Measurements from ENCODE around the gene OPTN. TPM values are rescaled to one million over a fixed set of nuclear protein-coding genes. Genes with fewer than 3 reads are reported as not detected.
"Not testable (repeated sequence)": the region's sequence is repeated elsewhere in the genome, so short reads cannot be mapped to it uniquely, and the experiment has no call there.

The OPTN gene
- total and polyA plus RNA-seq, 7 donors = 113 to 561 (median 390) TPM

DNA sequence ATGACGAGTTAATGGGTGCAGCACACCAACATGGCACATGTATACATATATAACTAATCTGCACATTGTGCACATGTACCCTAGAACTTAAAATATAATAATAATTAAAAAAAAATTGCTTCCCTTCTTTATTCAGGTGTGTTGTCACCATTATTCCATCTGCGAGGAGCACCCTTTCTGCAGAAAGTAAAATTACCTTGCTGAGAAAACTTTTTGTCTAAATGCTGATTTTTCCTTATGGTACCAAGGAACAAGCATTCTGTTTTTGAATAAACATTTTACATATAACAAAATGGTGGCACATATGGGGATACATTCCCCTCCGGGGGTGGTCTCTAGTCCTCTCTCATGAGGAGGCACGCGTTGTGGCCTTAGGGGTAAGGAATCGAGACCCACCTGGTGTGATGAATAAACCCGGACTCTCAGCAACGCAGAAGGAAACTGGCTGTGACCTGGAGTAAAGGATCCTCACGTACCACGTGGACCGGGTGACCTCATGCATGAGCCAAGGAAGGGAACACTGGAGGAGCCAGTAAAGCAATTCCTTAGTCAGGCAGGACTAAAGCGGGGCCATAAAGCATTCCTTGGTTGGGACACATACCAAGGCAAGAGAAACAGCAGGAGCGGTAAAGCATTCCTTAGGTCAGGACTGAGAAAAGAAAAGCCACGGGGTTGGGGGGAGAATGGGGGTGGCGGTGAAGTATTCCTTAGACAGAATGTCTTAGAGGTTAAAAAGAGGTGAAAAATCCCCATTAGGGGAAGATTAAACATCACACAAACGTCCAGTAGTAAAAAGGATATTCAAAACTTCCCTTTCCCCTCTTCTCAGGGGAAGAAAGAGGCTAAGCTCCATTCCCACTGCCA, 20.8 kb upstream of the OPTN start:
- intact Hi-C loops (cut with DNase I) = loop anchor here in 1 of 2 donors (10.0 kb wide), 1 partner anchor 294 kb away; no protein-coding TSS in a partner anchor
- Histone ChIP-seq H3K4me1 (no peaks in the 10 kb centered on the region), H3K36me3 (ENCODE audit: insufficient read depth in 1 of 2, low read depth in 1 of 2) (no peaks in the 10 kb centered on the region), H3K9me3 (peaks cover 16% of the 10 kb centered on the region), H3K4me3 (no peak overlapping the region), H3K27me3 (ENCODE audit: insufficient read depth in 3 of 3, low read length in 2 of 3) (peaks cover 0 to 12% (median 0%) of the 10 kb centered on the region in 3 donors), H3K27ac (no peak overlapping the region)
- TF ChIP-seq, protein P1, sequence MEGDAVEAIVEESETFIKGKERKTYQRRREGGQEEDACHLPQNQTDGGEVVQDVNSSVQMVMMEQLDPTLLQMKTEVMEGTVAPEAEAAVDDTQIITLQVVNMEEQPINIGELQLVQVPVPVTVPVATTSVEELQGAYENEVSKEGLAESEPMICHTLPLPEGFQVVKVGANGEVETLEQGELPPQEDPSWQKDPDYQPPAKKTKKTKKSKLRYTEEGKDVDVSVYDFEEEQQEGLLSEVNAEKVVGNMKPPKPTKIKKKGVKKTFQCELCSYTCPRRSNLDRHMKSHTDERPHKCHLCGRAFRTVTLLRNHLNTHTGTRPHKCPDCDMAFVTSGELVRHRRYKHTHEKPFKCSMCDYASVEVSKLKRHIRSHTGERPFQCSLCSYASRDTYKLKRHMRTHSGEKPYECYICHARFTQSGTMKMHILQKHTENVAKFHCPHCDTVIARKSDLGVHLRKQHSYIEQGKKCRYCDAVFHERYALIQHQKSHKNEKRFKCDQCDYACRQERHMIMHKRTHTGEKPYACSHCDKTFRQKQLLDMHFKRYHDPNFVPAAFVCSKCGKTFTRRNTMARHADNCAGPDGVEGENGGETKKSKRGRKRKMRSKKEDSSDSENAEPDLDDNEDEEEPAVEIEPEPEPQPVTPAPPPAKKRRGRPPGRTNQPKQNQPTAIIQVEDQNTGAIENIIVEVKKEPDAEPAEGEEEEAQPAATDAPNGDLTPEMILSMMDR (IDR thresholded peaks at IDR 0.05) = no peak
- ATAC-seq = no peak
- WGBS, 3 donors = 80 to 87% (median 82%) methylated on average over 16 of the region's 16 CpGs
- DNase-seq = no peak

DNA sequence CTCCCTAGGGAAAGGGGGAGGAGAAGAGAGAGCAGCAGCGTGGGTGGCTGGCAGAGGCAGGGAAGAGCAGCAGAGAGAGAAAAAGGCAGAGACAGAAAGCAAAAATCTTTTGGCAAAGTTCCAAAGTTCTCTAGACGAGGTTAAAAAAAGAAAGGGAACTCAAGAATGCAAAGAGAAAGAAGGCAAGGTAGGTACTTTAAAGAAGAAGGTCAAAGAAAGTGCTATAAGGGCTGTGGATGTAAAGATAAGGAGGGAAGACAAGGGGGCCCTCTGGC, 20.2 kb upstream of the OPTN start:
- H3K36me3 ChIP-seq (ENCODE audit: insufficient read depth in 1 of 2, low read depth in 1 of 2) = no peaks in the 10 kb centered on the region
- TF ChIP-seq, protein P1 (IDR thresholded peaks at IDR 0.05) = no peak
- peaks cover 0 to 12% (median 0%) of the 10 kb centered on the region in 3 donors for H3K27me3 ChIP-seq (ENCODE audit: insufficient read depth in 3 of 3, low read length in 2 of 3)
- no peak for ATAC-seq
- no peaks in the 10 kb centered on the region for H3K4me1 ChIP-seq
- H3K4me3 ChIP-seq = no peak overlapping the region
- no peak for DNase-seq
- H3K27ac ChIP-seq = no peak overlapping the region
- intact Hi-C loops (cut with DNase I) = loop anchor here (5.0 to 10.0 kb wide), 2 partner anchors 295 to 362 kb away; no protein-coding TSS in a partner anchor
- H3K9me3 ChIP-seq = peaks cover 16% of the 10 kb centered on the region
- WGBS, 3 donors = 10 to 17% (median 13%) methylated on average over 2 of the region's 2 CpGs

DNA sequence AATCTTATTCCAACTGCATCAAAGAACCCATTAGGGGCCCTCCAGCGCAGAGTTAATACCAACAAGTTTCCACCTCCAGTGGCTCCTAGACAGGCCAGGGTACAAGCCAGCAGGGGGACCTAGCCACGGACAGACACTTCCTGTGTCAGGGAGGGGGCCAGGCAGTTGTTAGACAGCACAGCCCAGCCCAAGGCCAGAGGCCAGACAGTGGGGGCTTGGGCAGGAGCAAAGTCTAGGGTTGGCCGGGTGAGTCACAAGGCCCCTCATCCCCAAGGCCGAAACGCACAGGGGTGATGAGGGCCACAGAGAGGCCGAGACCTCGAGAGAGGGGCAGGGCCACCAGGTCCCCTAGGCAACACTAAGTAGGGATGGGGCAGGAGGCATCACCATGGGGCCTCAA, 19.3 kb upstream of the OPTN start:
- no peaks in the 10 kb centered on the region for H3K36me3 ChIP-seq (ENCODE audit: insufficient read depth in 1 of 2, low read depth in 1 of 2)
- peaks cover 16% of the 10 kb centered on the region for H3K9me3 ChIP-seq
- TF ChIP-seq, protein P1 (IDR thresholded peaks at IDR 0.05) = no peak
- intact Hi-C loops (cut with DNase I) = loop anchor here in 1 of 2 donors (5.0 kb wide), 1 partner anchor 363 kb away; no protein-coding TSS in a partner anchor
- DNase-seq (no peak), ATAC-seq (no peak)
- H3K27me3 ChIP-seq (ENCODE audit: insufficient read depth in 3 of 3, low read length in 2 of 3) = peaks cover 0 to 4% (median 0%) of the 10 kb centered on the region in 3 donors
- no peak overlapping the region for H3K27ac ChIP-seq
- H3K4me1 ChIP-seq = no peaks in the 10 kb centered on the region
- H3K4me3 ChIP-seq = no peak overlapping the region
- WGBS, 3 donors = 74 to 77% (median 75%) methylated on average over 7 of the region's 7 CpGs

DNA sequence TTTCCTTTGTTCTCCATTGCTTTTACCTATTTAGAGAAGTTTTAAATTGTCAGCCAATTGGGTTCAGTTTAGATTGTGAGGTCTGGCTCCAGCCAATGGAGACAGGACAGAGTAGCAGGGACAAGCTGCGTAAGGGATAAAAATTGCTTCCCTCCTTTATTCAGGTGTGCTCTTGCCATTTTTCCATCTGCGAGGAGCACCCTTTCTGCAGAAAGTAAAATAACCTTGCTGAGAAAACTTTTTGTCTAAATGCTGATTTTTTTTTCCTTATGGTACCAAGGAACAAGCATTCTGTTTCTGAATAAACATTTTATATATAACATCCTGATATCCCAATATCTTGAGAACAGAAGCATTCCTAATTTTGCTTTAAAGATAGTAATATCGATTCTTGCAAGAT, 16.3 kb upstream of the OPTN start:
- WGBS, 3 donors = 93 to 95% (median 95%) methylated on average over 3 of the region's 3 CpGs

DNA sequence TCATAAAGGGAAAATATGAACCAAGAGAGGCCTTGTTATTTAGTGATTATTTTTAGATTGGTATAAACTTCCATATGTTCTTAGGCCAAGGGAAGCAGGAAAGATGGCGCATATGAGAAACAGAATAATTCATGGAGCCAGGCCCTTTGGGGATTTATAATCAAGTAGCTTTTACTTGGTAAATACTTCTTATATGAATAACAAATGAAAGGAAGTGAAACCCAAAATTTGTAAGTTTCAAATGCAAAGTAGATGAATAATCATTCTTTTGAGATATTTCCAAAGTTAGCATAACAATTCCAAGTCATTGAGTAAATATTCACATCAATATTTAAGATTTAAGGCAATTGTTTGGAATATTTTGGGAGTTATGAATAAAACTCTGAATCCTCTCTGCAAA, 13.9 kb upstream of the OPTN start:
- intact Hi-C loops (cut with DNase I) = no loop called here
- 96 to 99% (median 97%) methylated on average over 1 of the region's 1 CpG for WGBS, 3 donors
- TF ChIP-seq, protein P1 (IDR thresholded peaks at IDR 0.05) = no peak

More for the DNA sequence above, 16.3 kb upstream of the OPTN start:
- not testable (repeated sequence) for H3K27ac ChIP-seq; ATAC-seq; H3K36me3 ChIP-seq (ENCODE audit: insufficient read depth in 1 of 2, low read depth in 1 of 2); H3K4me1 ChIP-seq; H3K27me3 ChIP-seq (ENCODE audit: insufficient read depth in 3 of 3, low read length in 2 of 3); H3K4me3 ChIP-seq; DNase-seq
- intact Hi-C loops (cut with DNase I) = loop anchor here in 1 of 2 donors (5.0 kb wide), 1 partner anchor 366 kb away; no protein-coding TSS in a partner anchor
- peaks cover 16% of the 10 kb centered on the region for H3K9me3 ChIP-seq

More for the DNA sequence above, 13.9 kb upstream of the OPTN start:
- Histone ChIP-seq H3K4me1 (no peaks in the 10 kb centered on the region), H3K27me3 (ENCODE audit: insufficient read depth in 3 of 3, low read length in 2 of 3) (no peaks in the 10 kb centered on the region), H3K36me3 (ENCODE audit: insufficient read depth in 1 of 2, low read depth in 1 of 2) (no peaks in the 10 kb centered on the region), H3K9me3 (peaks cover 16% of the 10 kb centered on the region), H3K27ac (no peak overlapping the region), H3K4me3 (no peak overlapping the region)
- DNase-seq = no peak
- ATAC-seq = no peak

All from psoas muscle (tissue), 8 donors.